ENCODE data around the gene DLG5.

Gene DLG5

DNA sequence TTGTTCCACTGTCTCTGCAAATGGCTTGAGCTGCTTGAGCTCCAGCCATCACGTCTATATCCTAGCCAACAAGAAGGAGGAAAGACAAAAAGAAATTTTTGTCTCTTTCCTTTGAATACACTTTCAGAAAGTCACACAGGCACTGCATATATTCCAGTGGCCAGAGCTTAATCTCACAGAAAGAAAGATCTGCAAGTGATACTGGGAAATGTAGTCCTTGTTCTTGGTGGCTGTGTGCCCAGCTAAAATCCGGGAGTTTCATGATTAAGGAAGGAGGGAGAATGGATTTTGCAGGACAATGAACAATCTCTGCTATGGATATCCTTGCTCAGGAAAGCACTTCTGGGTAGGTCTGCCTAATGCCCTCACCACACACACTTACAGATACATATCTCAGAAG lies 19.5 kb upstream of the DLG5 start:
- no peak for DNase-seq

DNA sequence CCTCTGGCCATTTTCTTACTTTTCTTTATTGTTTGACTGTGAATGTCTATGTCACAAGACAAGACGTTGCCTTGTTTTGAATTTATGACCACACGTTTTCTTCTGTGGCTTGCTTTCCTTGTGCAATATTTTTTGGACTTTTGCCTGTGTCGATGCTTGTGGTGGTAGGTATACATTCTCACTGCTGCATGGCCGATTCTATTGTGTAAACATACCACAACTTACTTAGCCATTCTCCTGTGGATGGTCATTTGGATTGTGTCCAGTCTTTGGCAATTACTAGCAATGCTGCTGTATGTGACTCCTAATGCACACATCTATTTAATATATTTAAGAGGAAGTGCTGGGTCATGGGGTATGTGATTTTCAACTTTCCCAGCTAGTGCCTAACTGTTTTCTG lies 18.0 kb upstream of the DLG5 start:
- DNase-seq = no peak

DNA sequence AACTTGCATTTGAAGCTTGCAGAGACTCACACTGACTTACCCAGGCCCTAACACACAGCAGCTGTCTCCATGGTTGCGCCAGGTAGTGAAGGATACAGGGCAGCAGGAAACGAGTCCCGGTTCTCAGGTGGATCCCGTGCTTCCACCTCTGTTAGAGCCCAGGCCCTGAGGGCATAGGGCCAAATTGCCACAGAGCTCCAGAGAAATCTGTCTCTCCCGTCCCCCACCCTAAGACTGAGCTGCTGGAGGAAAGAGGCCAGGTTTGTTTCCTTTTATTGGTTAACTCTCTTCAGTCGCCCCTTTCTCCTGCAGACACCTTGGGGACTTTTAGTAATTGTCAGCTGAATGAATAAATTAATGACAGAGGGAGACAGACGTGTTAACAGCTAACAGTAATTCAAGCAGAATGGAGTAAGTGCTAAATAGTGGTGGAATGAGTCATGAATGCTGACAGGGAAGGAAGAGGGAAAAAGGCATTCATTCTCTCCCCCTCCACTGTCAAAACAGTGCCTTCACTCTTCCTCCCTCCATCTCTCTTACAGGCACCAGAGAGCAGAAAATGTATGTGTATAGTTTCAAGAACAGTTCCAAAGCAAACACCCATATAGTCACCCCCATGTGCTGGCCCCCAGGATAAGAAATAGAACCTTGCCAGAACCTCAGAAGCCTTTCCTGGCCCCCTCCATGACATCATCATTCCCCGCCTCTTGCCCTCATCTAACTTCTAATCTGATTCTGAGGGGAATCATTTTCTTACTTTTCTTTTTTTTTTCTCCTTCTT lies 16.8 kb upstream of the DLG5 start:
- no peak for DNase-seq

GRCh38 chr10:77941790-77942189 lies 15.2 kb upstream of the DLG5 start:
- DNase-seq = no peak

- DNase-seq = no peak
Observed at GRCh38 chr10:77940627-77941026, 14.1 kb upstream of the DLG5 start.

GRCh38 chr10:77940225-77940624 lies 13.7 kb upstream of the DLG5 start:
- DNase-seq = no peak

GRCh38 chr10:77939561-77940001 lies 13.0 kb upstream of the DLG5 start:
- DNase-seq = no peak

GRCh38 chr10:77936697-77937567 lies 10.4 kb upstream of the DLG5 start:
- DNase-seq = no peak

DNA sequence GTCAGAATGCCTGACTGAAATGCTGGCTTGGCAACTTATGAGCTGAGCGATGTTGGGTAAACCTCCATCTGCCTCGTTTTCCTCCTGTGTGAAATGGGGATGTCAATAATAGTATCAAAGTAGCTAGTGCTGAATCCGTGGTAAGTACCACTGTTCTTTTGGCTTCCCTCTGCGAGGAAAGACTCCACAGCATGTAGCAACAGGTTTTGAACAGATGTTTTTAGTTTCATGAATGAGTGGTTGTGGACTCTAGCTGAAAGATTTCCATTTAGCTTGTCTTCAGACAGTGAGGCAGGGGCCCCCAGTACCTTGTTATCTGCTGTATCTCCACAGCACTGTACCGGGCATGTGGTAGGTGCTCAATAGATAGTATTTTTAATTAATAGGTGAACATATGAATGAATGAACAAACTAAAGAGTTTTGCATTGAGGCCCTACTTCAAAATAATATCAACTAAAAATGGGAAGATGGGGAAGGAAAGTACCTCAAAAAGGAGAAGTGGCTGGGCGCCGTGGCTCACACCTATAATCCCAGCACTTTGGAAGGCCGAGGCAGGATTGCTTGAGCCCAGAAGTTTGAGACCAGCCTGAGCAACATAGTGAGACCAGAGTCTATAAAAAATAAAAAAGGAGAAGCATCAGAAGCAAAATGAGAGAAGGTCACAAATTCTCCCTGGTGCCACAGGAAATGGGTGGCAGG lies 5.6 kb upstream of the DLG5 start:
- no peak for DNase-seq

DNA sequence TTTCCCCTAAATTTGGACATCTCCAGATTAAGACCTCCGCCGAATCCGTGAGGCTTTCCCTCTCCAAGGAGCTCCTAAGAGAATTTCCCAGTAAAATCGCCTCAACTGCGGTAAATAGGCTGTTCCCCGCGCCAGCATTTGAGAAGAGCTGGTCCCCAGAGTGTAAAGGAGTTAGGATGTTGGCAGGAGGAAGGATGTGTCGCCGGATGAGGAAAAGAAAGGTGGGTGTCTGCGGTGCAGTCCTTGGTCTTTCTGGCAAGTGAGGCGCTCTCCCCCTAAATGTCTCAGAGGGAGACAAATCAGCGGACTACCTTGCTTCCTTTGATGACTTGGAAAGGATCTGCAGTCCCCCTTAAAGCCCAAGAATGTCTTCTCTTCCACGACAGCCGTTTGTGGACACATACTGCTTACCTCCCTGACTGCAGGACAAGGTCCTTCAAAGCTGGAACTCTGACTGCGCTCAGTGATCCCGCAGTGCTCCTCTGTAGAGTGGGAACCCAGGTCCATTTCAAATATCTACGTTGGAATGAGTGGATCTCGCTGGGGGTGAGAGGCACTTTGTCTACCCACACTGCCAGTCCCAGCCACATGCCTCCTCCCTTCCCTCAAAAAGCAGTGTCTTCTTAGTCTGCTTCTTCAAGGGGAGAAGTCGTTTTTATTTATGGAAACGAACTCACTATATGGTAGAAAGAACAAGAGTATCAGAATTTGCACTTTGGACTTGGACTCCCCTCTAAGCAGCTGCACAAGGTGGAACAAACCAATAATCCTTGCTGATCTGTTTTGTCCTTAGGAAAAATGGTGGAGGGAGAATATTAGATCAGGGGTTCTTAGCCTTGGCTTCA lies 1.1 kb upstream of the DLG5 start:
- DNase-seq = no peak

- no peak for DNase-seq
Observed at GRCh38 chr10:77925795-77926565, 575 bp downstream of the DLG5 start.

DNA sequence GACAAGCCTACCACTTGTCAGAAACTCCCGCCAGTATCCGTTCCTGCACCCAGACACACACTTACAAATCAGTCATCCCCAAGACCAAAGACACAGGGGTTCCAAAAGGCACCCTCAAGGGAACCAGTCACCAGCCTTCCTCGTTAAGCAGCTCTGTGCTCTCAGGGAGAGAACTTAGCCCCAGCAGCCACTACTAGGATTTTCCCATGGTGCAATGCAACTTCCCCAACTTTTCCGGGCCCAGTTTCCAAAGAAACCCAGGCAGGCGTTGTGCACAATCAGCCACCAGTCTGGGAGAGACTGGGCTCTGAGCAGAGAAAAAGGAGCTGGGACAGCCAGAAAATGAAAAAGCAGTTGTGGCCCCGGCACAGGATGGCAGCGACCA lies 1.2 kb downstream of the DLG5 start:
- DNase-seq = no peak

DNA sequence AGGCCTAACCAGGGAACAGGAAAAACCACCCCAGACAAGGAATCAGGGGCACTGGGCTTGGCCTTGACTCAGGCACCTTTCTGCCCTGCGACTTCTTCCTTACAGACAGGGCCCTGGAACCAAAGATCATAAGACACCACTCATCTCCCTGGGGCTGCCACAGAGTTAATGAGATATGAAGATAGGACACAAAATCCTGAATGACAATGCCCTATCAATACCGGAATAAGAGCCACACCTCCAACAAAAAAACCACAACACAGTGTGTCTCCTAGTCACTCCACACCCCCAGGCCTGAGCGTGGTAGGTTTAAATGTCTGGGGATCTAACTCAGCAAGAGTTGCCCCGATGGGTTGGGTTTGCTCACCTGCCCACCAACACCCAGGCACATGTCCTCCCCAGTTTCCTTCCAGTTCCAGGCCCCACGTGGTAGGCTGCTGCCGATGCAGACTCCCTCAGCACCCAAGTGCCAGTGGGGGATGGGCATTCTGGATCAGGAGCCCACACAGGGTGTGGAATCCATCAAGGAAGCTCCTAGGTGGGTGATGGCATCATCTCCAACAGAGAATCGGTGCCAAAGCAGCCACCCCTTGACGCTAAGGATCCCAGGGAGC lies 3.9 kb downstream of the DLG5 start:
- DNase-seq = no peak

GRCh38 chr10:77922055-77922454 lies 4.5 kb downstream of the DLG5 start:
- DNase-seq = no peak

GRCh38 chr10:77921395-77921794 lies 5.2 kb downstream of the DLG5 start:
- no peak for DNase-seq

- DNase-seq = no peak
Observed at GRCh38 chr10:77920495-77920894, 6.1 kb downstream of the DLG5 start.

- DNase-seq = no peak
Observed at GRCh38 chr10:77919713-77920108, 6.8 kb downstream of the DLG5 start.

DNA sequence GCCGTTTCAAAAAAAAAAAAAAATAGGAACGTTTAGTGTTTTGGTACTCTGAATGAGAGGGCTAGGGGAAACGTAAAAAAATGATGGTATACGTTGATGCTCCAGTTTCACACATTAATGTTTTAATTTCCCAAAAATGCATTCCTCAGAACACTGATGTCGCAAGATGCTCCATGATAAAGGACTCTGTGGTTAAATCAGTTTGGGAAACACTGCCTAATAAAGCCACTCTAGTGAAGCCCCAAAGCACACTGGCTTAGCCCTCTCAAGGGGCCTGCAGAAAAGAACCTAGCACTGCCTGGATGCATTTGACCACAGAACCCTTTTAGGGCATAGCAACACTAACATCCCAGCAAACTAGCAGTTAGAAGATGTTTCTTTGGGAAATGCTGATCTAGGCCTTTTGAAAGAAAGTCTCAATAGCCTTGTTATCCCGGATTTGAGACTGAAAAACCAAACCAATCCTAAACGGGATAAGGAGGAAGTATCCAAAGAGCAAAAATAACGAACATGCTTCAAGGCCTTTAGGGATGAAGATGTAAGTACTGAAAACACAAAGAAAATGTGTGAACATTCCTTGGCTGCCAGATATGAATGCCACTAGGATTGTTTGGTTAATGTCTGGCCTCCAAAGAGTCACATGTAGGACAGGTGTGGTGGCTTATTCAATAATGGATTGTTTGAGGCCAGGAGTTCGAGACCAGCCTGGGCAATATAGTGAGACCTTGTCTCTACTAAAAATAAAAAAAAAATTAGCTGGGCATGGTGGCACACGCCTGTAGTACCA lies 11.0 kb downstream of the DLG5 start:
- no peak for DNase-seq

GRCh38 chr10:77913090-77913489 lies 13.5 kb downstream of the DLG5 start:
- DNase-seq = no peak

DNA sequence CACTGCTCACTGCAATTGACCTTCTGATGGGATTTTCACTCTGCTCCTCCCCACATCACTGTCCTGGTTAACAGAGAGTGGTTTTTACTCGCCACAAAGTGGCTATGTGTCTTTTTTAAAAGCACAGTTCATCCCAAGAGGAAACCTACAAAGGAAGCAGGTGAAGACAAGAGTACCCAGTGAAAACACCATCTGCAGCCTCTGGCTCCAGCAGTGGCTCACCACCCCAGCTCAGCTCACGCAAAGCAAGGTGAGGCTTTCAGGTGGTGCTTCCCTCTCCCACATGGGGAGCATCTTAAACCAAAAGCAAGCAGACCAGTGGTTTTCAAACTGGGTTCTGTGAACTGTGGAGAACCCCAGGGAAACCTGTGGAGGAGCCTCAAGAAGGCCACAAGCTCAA lies 14.0 kb downstream of the DLG5 start:
- no peak for DNase-seq
